IPS DF 19.7 (cell line): Measurements from ENCODE around the gene UST.

Experiments used
- DNase-seq: peaks from one replicate; pipeline ENCODE4 v3.0.0-alpha.2; 2013; ENCODE audit warnings: low read depth, low spot score

UST gene

GRCh38 chr6:148803979-148804378, 57.1 kb downstream of the UST start:
- DNase-seq: no peak

DNA sequence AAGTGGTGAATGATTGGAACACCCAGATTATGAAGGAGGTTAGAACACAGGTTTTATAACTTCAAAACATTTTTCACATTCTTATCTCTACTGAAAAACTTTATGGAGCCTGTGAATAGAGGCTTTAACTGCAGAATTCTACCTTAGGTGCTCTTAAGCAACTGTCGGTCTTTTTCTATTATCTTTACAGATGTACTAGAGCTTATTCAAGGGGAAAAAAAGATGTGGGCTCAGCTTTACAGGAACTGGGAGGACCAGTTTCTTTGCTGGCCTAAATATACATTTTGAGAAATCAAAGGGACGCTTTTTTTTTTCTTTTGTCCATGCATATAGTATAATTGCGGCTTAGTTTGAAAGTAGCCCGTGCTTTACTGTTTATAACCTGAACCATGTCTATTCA, 58.9 kb downstream of the UST start:
- DNase-seq: no peak

- DNase-seq: no peak
Measured at GRCh38 chr6:148807784-148808183, 61.0 kb downstream of the UST start.

GRCh38 chr6:148808786-148809304, 62.0 kb downstream of the UST start:
- DNase-seq: no peak

- no peak for DNase-seq
Measured at GRCh38 chr6:148811459-148811858, 64.6 kb downstream of the UST start.

DNA sequence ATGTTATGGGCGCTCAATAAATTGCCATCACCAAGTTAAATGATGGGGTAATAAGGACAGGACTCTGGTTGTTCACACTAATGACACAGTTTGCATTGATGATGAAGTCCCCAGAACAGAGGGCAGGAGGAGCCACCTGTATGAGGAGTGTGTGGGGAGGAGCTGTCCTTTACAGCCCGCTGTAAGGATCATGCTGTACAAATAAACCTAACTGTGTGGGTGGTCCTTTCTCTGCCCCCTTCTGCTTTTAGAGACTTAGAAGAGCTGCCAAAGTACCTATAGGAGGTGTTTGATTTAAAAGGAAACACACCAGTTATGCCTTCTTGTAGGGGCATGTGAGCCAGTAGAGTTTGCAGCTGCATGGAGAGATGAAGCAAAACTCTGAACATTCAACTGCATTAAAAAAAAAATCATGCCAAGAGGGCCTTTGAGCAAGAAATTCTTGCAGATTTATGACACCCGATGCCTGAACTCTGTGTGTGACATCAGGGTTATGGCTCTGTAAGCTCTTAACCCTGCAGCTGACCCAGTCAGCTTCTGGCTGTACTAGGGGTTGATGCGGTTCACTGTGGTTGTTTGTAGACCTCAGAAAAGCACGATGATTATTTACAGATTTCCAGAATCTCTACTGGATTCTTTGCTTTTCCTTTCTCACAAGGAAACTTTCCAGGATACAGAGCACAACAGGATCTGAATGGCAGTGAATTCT, 67.4 kb downstream of the UST start:
- no peak for DNase-seq

- no peak for DNase-seq
Measured at GRCh38 chr6:148814869-148815268, 68.0 kb downstream of the UST start.

GRCh38 chr6:148816117-148816516, 69.3 kb downstream of the UST start:
- no peak for DNase-seq

DNA sequence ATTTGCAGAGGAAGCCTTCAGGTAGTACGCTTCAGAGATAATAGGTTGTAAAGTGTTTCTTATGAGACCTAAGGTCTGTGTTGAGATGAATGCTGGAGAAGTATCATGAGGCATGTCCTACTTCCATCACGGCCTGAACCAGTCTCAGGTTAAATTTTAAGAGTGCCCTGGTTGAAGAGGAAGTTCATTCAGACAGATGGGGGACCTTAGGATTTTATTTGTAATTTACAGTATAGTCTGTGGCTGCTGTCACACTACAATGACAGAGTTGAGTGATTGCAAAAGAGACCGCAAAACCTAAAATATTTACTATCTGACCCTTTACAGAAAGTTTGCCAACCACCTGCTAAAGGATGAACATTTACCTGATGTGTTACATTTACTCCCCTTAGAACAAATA, 70.9 kb downstream of the UST start:
- DNase-seq: no peak

DNA sequence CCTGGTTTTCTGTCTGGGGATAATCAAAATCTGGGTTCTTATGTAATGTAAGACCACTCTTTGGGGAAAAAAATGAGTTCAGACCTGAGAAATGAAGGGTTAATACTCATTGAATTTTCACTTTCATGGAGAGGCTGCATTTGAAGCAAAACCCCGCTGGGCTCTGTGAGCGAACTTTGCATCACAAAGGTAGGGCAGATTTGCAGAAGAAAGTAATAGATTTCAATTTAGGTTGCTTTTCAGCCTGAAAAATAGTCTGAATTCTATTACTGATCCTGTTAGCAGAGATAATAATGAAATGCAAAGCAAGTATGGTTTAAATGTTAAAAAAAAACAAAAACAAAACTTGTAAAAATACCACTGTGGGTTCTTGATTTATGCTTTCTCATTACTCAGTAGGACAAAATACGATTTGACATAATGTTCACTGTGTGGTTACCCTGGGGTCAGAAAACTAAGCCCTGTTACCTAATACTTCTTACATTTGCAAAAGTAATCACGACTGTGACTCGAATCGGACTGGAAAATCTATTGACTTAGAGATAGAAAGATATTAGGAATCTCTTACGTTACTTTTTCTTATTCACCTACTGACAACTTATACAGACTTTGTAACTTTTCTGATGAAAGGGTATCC, 72.2 kb downstream of the UST start:
- peak; percentile 83 for DNase-seq

GRCh38 chr6:148819852-148820251, 73.0 kb downstream of the UST start:
- no peak for DNase-seq

DNA sequence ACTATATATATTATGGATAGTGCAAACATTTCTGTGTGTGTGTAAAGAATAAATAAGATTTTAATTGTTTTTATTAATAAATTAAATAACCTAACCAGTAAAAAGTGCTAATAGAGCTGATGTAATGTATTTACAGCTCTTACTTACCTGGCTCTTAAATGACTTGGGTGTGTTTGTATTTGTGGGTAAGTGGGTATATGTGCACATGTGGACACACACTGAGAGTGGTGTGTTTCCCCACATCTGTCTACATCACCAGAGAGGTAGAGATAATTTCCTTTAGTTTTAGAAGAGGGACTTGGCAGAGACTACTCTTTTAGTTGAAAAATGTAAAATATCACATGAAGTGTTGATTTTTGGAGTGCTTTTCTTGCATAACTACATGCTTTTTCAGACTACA, 76.0 kb downstream of the UST start:
- DNase-seq: no peak

DNA sequence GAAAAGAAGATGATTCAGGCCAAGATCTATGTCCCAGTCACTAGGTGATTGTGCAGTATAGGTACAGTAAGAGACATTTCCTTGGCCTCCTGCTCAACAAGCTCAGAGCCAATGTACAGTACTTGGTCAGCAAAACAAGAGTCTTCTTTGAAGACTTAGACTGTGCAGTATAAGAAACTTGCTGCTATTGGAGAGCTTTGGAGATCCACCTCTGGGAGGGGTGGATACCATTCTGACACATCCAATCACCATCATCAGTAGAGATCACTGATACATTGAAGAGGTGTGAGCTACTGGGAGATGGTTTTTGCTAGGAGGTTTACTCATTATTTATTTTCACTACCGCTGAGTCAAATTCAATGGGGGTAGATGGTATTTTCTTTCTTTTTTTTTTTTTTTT, 77.5 kb downstream of the UST start:
- no peak for DNase-seq

- DNase-seq: no peak
Measured at GRCh38 chr6:148824960-148825359, 78.1 kb downstream of the UST start.

DNA sequence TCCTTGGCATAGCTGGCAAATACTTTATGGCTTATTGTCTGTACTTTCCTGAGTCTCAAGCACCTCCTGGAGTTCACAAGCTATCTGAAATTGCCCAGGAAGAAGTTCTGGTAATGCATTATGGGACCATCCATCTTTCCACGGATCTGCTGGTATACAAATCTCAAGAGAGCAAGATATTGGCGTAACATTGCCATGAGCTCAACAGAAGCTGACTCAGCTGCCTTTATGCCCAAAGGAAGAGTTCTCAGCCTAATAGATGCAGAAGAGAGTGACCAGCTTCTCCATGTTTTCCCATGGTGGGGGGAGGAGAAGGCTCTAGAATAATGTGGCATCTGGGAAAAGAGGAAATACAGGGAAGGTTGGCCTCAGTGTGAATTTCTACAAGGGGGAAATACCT, 78.7 kb downstream of the UST start:
- no peak for DNase-seq

DNA sequence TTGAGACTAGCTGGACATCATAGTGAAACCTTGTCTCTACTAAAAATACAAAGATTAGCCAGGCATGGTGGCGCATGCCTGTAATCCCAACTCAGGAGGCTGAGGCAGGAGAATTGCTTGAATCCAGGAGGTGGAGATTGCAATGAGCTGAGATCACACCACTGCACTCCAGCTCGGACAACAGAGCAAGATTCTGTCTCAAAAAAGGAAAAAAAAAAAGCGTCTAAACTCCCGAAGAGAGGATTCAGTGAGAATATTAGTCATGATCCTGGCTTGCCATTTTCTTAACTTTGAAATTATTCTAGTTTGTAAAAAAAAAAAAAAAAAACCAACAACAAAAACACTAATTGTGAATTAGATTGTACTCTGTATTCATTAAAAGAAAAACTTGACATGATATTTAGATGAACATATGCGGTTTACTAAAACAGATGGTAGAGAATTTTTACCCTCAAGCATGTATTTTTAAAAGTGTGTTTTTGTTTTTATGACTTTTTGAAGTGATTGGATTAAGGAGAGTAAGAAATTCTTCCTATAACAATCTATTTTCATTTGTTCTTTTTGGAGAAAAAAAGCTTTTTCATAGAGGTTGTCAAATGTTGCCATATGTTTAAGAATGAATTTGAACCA, 80.7 kb downstream of the UST start:
- no peak for DNase-seq

- no peak for DNase-seq
Measured at GRCh38 chr6:148828047-148828446, 81.2 kb downstream of the UST start.

- DNase-seq: no peak
Measured at GRCh38 chr6:148829415-148830101, 82.7 kb downstream of the UST start.

- DNase-seq: no peak
Measured at GRCh38 chr6:148830614-148831013, 83.8 kb downstream of the UST start.

DNA sequence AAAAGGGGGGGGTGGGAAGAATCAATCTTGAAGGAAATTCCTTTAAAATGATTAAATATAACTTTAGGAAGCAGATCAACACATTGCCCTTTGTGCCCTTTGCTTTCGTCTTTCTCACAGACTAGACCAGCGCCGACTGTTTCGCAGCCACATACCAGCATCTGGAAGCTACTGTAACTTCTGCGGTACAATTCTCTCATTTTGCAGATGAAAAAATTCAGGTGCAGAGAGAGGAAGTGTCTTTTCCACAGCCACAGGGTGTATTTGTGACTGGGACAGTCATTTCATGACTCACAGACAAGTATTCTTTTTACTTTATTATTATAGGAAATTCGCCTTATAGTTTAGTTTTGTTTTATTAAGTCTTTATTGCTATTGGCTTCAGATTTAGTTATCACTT, 84.2 kb downstream of the UST start:
- DNase-seq: no peak

GRCh38 chr6:148831531-148831930, 84.7 kb downstream of the UST start:
- no peak for DNase-seq

- DNase-seq: no peak
Measured at GRCh38 chr6:148835920-148836441, 89.2 kb downstream of the UST start.
